Measurements from ENCODE around the gene TLR5. TPM values are rescaled to one million over a fixed set of nuclear protein-coding genes. Genes with fewer than 3 reads are reported as not detected.

Gene TLR5
- total RNA-seq, 4 donors from 2014 or later = 2.8 to 8.3 (median 6.1) TPM

GRCh38 chr1:223077247-223077833 lies 65.7 kb downstream of the TLR5 start:
- DNase-seq (ENCODE audit: extremely low spot score) = no peak
- no peak overlapping the region for H3K27ac ChIP-seq (replicated peaks in 1 of 4)
- TF ChIP-seq POLR2AphosphoS5 (IDR thresholded peaks at IDR 0.05) (no peak), CTCF (IDR thresholded peaks at IDR 0.05) (peak in 1 of 3 experiments; percentile 6), EP300 (IDR thresholded peaks at IDR 0.05) (no peak)
- H3K4me1 ChIP-seq = peaks cover 27 to 50% (median 43%) of the 10 kb centered on the region in 4 donors
- no peaks in the 10 kb centered on the region for H3K9me3 ChIP-seq
- intact Hi-C loops (cut with DNase I) = no loop called here
- no peaks in the 10 kb centered on the region for H3K36me3 ChIP-seq
- no peaks in the 10 kb centered on the region for H3K27me3 ChIP-seq
- WGBS = 69% methylated on average over 15 of the region's 16 CpGs
- no peak overlapping the region for H3K4me3 ChIP-seq

- no peak for TF ChIP-seq POLR2AphosphoS5 (IDR thresholded peaks at IDR 0.05)
- no peak for TF ChIP-seq EP300 (IDR thresholded peaks at IDR 0.05)
- TF ChIP-seq POLR2A (IDR thresholded peaks at IDR 0.05; ENCODE audit: low read depth) = no peak
- no peak for TF ChIP-seq CTCF (IDR thresholded peaks at IDR 0.05)
- H3K36me3 ChIP-seq = no peaks in the 10 kb centered on the region
- no peaks in the 10 kb centered on the region for H3K27me3 ChIP-seq
- intact Hi-C loops (cut with DNase I) = no loop called here
- no peak overlapping the region for H3K27ac ChIP-seq (replicated peaks in 1 of 4)
- no peak overlapping the region for H3K4me3 ChIP-seq
- 58% methylated on average over 6 of the region's 6 CpGs for WGBS
- H3K4me1 ChIP-seq = peaks cover 27 to 45% (median 37%) of the 10 kb centered on the region in 4 donors
- no peak for DNase-seq (ENCODE audit: extremely low spot score)
- H3K9me3 ChIP-seq = no peaks in the 10 kb centered on the region
Observed at GRCh38 chr1:223076362-223076761, 66.7 kb downstream of the TLR5 start.

- H3K27me3 ChIP-seq = no peaks in the 10 kb centered on the region
- no peak for DNase-seq (ENCODE audit: extremely low spot score)
- TF ChIP-seq POLR2A (IDR thresholded peaks at IDR 0.05; ENCODE audit: low read depth) (no peak), POLR2AphosphoS5 (IDR thresholded peaks at IDR 0.05) (no peak), CTCF (IDR thresholded peaks at IDR 0.05) (no peak), EP300 (IDR thresholded peaks at IDR 0.05) (no peak)
- peaks cover 27 to 42% (median 33%) of the 10 kb centered on the region in 4 donors for H3K4me1 ChIP-seq
- H3K4me3 ChIP-seq = no peak overlapping the region
- H3K36me3 ChIP-seq = no peaks in the 10 kb centered on the region
- WGBS = 39% methylated on average over 3 of the region's 3 CpGs
- no peak overlapping the region for H3K27ac ChIP-seq (replicated peaks in 1 of 4)
- H3K9me3 ChIP-seq = no peaks in the 10 kb centered on the region
- intact Hi-C loops (cut with DNase I) = no loop called here
Observed at GRCh38 chr1:223075834-223076233, 67.2 kb downstream of the TLR5 start.

GRCh38 chr1:223074445-223075300 lies 68.4 kb downstream of the TLR5 start:
- intact Hi-C loops (cut with DNase I) = no loop called here
- WGBS = 44% methylated on average over 10 of the region's 10 CpGs
- H3K4me1 ChIP-seq = peaks cover 27 to 49% (median 36%) of the 10 kb centered on the region in 4 donors
- H3K9me3 ChIP-seq = no peaks in the 10 kb centered on the region
- no peak overlapping the region for H3K4me3 ChIP-seq
- H3K27me3 ChIP-seq = no peaks in the 10 kb centered on the region
- peak overlapping the region in 3 of 4 donors; percentile 14 to 55 (median 15) for H3K27ac ChIP-seq (replicated peaks in 1 of 4)
- TF ChIP-seq POLR2AphosphoS5 (IDR thresholded peaks at IDR 0.05) = no peak
- no peak for TF ChIP-seq CTCF (IDR thresholded peaks at IDR 0.05)
- TF ChIP-seq POLR2A (IDR thresholded peaks at IDR 0.05; ENCODE audit: low read depth) = no peak
- TF ChIP-seq EP300 (IDR thresholded peaks at IDR 0.05) = no peak
- no peaks in the 10 kb centered on the region for H3K36me3 ChIP-seq
- no peak for DNase-seq (ENCODE audit: extremely low spot score)
